ENCODE results near the gene HDAC9.

DNA sequence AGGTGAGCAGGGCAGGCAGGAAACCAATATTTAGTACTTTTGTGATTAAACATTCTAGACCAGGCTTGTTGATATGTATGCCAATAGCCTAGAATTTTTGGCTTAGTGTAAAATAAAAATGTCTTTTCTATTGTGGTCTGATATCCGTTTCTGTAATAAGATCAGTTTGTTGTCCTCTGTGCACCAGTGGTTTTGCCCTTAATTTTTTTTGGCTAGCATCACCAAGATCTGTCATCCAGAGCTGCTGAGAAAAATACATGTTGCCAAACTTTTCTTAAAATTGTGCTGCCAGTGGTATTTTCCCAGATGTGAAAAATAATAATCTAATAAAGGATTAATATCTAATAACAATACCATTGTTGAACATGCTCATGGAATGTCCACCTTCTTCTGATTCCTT lies 506.3 kb downstream of the HDAC9 start:
- TF ChIP-seq, protein P1, sequence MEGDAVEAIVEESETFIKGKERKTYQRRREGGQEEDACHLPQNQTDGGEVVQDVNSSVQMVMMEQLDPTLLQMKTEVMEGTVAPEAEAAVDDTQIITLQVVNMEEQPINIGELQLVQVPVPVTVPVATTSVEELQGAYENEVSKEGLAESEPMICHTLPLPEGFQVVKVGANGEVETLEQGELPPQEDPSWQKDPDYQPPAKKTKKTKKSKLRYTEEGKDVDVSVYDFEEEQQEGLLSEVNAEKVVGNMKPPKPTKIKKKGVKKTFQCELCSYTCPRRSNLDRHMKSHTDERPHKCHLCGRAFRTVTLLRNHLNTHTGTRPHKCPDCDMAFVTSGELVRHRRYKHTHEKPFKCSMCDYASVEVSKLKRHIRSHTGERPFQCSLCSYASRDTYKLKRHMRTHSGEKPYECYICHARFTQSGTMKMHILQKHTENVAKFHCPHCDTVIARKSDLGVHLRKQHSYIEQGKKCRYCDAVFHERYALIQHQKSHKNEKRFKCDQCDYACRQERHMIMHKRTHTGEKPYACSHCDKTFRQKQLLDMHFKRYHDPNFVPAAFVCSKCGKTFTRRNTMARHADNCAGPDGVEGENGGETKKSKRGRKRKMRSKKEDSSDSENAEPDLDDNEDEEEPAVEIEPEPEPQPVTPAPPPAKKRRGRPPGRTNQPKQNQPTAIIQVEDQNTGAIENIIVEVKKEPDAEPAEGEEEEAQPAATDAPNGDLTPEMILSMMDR (IDR thresholded peaks at IDR 0.05; ENCODE audit: poor library complexity) = no peak
- TF ChIP-seq EZH2 (IDR thresholded peaks at IDR 0.05; ENCODE audit: borderline replicate concordance) = no peak

Data from hepatocyte (in vitro differentiated cells).